WTC11 (cell line): Measurements from ENCODE around the gene PEX5. TPM values are rescaled to one million over a fixed set of nuclear protein-coding genes. Genes with fewer than 3 reads are reported as not detected.

Experiments
- ATAC-seq: fragments of 200-7000 bp; cut with Tn5 transposase; 2 replicates; pipeline ENCODE4 v1.10.0; 2021; ENCODE audit warnings: mild to moderate bottlenecking, moderate library complexity
- CTCF ChIA-PET: fragments of 300-600 bp; sonication (Branson Sonifier 250); formaldehyde crosslinking; loops from one replicate; lab custom pipeline; 2021; ENCODE audit warnings: antibody characterized with exemption; lab: Charles Lee
- POLR2A ChIA-PET: fragments of 350-600 bp; sonication (Branson Sonifier 250); formaldehyde crosslinking; loops from one replicate; lab custom pipeline; 2021; ENCODE audit warnings: antibody characterized with exemption; lab: Charles Lee
- DNase-seq: peaks from one replicate; pipeline ENCODE4 v3.0.0; 2021; ENCODE audit warnings: low spot score
- H3K27ac Mint-ChIP-seq: 2 replicates; pipeline ENCODE4 v1.8.0; 2021; ENCODE audit warnings: mixed read lengths
- H3K27me3 Mint-ChIP-seq: 2 replicates; pipeline ENCODE4 v1.8.0; 2021; ENCODE audit warnings: low read depth, mild to moderate bottlenecking, moderate library complexity, mixed read lengths
- H3K36me3 Mint-ChIP-seq: 2 replicates; pipeline ENCODE4 v1.8.0; 2021; ENCODE audit warnings: mixed read lengths
- H3K4me1 Mint-ChIP-seq: 2 replicates; pipeline ENCODE4 v1.8.0; 2022; ENCODE audit warnings: mixed read lengths
- H3K4me3 Mint-ChIP-seq: 2 replicates; pipeline ENCODE4 v1.8.0; 2021; ENCODE audit warnings: mild to moderate bottlenecking, moderate library complexity, mixed read lengths
- H3K9me3 Mint-ChIP-seq: 2 replicates; pipeline ENCODE4 v1.8.0; 2021; ENCODE audit warnings: mixed read lengths
- EMX1 ChIP-seq: fragments of 250-450 bp; sonication (Bioruptor Pico); IDR thresholded peaks from 2 replicates; pipeline ENCODE4 v1.8.0; 2021; ENCODE audit warnings: mild to moderate bottlenecking
- GRHL2 ChIP-seq: fragments of 250-450 bp; sonication (Bioruptor Pico); IDR thresholded peaks from 2 replicates; pipeline ENCODE4 v1.8.0; 2022; ENCODE audit warnings: mild to moderate bottlenecking, moderate library complexity; ENCODE audit not compliant: insufficient replicate concordance, severe bottlenecking
- MXD4 ChIP-seq: fragments of 250-450 bp; sonication (Bioruptor Pico); IDR thresholded peaks from 2 replicates; pipeline ENCODE4 v1.8.0; 2021; ENCODE audit warnings: mild to moderate bottlenecking, moderate library complexity, borderline replicate concordance
- NR2C2 ChIP-seq: sonication (generic); formaldehyde crosslinking; IDR thresholded peaks from 2 replicates; pipeline ENCODE4 v1.8.0; 2022; ENCODE audit warnings: mild to moderate bottlenecking, missing genetic modification reagents
- SMAD4 ChIP-seq: sonication (generic); formaldehyde crosslinking; IDR thresholded peaks from 2 replicates; pipeline ENCODE4 v1.8.0; 2022; ENCODE audit warnings: mild to moderate bottlenecking, missing genetic modification reagents
- SP1 ChIP-seq: sonication (generic); formaldehyde crosslinking; conservative IDR thresholded peaks from 2 replicates; pipeline ENCODE4 v1.8.1; 2022; ENCODE audit warnings: missing genetic modification reagents
- TEAD1 ChIP-seq: sonication (generic); formaldehyde crosslinking; IDR thresholded peaks from 2 replicates; pipeline ENCODE4 v1.8.0; 2022; ENCODE audit warnings: mild to moderate bottlenecking, missing genetic modification reagents
- TEAD4 ChIP-seq: sonication (generic); formaldehyde crosslinking; IDR thresholded peaks from 2 replicates; pipeline ENCODE4 v1.8.0; 2022; ENCODE audit warnings: mild to moderate bottlenecking, missing genetic modification reagents
- ZNF138 ChIP-seq: sonication (generic); formaldehyde crosslinking; conservative IDR thresholded peaks from 2 replicates; pipeline ENCODE4 v1.8.1; 2022; ENCODE audit warnings: mild to moderate bottlenecking, moderate library complexity, missing genetic modification reagents
- ZNF232 ChIP-seq: sonication (generic); formaldehyde crosslinking; IDR thresholded peaks from 2 replicates; pipeline ENCODE4 v1.8.0; 2022; ENCODE audit warnings: mild to moderate bottlenecking, missing genetic modification reagents
- ZNF263 ChIP-seq: sonication (generic); formaldehyde crosslinking; IDR thresholded peaks from 2 replicates; pipeline ENCODE4 v1.8.1; 2022; ENCODE audit warnings: low read depth, mild to moderate bottlenecking, moderate library complexity, missing genetic modification reagents
- total RNA-seq: library from RNA; stranded (reverse); gene quantifications from 3 replicates; pipeline ENCODE4 v1.2.3, GENCODE V29; 2021
- TF ChIP-seq, protein P1 (sequence below): sonication (generic); formaldehyde crosslinking; IDR thresholded peaks from 2 replicates; pipeline ENCODE4 v1.8.0; 2022; ENCODE audit warnings: mild to moderate bottlenecking, missing genetic modification reagents
- TF ChIP-seq, protein P2 (sequence below): sonication (generic); formaldehyde crosslinking; IDR thresholded peaks from 2 replicates; pipeline ENCODE4 v1.8.1; 2023; ENCODE audit warnings: mild to moderate bottlenecking, missing genetic modification reagents, moderate library complexity
- TF ChIP-seq, protein P3 (sequence below): sonication (generic); formaldehyde crosslinking; IDR thresholded peaks from 2 replicates; pipeline ENCODE4 v1.8.0; 2023; ENCODE audit warnings: missing genetic modification reagents
- TF ChIP-seq, protein P4 (sequence below): sonication (generic); formaldehyde crosslinking; IDR thresholded peaks from 2 replicates; pipeline ENCODE4 v1.8.1; 2022; ENCODE audit warnings: low read depth, missing genetic modification reagents, borderline replicate concordance
- TF ChIP-seq, protein P5 (sequence below): fragments of 250-450 bp; sonication (Bioruptor Pico); IDR thresholded peaks from 2 replicates; pipeline ENCODE4 v1.9.0; 2021; ENCODE audit warnings: moderate library complexity, mild to moderate bottlenecking, inconsistent platforms, borderline replicate concordance
- TF ChIP-seq, protein P6 (sequence below): sonication (generic); formaldehyde crosslinking; conservative IDR thresholded peaks from 2 replicates; pipeline ENCODE4 v1.8.1; 2023; ENCODE audit warnings: mild to moderate bottlenecking, low read depth, missing genetic modification reagents, moderate library complexity
- TF ChIP-seq, protein P7 (sequence below): fragments of 250-450 bp; sonication (Bioruptor Pico); conservative IDR thresholded peaks from 2 replicates; pipeline ENCODE4 v1.9.0; 2021; ENCODE audit warnings: mild to moderate bottlenecking
- TF ChIP-seq, protein P8 (sequence below): sonication (generic); formaldehyde crosslinking; IDR thresholded peaks from 2 replicates; pipeline ENCODE4 v1.8.1; 2023; ENCODE audit warnings: mild to moderate bottlenecking, missing genetic modification reagents, moderate library complexity

PEX5 gene
- total RNA-seq, 1 experiment from 2014 or later = 68.9 TPM

DNA sequence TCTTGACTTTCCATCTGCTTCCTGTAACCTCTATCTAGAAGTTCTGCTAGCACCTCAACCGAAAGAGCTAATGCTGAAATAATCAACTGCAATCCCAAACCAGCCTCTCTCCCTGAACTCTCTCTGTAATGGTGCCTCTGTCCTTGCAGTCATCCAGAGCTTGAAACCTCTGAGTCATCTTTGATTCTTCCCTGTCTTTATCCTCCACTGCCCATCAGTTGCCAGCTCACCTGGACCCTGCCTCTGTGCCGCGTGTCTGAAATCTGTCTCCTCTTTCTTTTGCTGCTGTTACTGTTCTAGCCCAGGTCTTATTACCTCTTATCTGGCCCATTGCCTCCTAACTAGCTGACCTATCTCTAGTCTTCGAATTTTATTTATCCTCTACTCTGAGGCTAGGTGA is 43.8 kb upstream of the PEX5 start:
- POLR2A ChIA-PET = no interaction called here
- Mint-ChIP-seq H3K4me3 (no peak overlapping the region), H3K9me3 (no peaks in the 10 kb centered on the region), H3K4me1 (no peaks in the 10 kb centered on the region), H3K36me3 (peaks cover 8% of the 10 kb centered on the region), H3K27me3 (no peaks in the 10 kb centered on the region), H3K27ac (peak overlapping the region; percentile 36; the same call in 1 of the 2 replicates)
- CTCF ChIA-PET = interaction anchor here (0.5 to 2.6 kb wide), 7 partner anchors 10 to 53 kb away, joined by 3 to 24 read pairs (median 9); partner anchors contain the start of gene PEX5
- ATAC-seq (no peak), DNase-seq (no peak)
- TF ChIP-seq, protein P1, sequence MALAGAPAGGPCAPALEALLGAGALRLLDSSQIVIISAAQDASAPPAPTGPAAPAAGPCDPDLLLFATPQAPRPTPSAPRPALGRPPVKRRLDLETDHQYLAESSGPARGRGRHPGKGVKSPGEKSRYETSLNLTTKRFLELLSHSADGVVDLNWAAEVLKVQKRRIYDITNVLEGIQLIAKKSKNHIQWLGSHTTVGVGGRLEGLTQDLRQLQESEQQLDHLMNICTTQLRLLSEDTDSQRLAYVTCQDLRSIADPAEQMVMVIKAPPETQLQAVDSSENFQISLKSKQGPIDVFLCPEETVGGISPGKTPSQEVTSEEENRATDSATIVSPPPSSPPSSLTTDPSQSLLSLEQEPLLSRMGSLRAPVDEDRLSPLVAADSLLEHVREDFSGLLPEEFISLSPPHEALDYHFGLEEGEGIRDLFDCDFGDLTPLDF (CRISPR knock-in tag) = no peak
- TF ChIP-seq, protein P2, sequence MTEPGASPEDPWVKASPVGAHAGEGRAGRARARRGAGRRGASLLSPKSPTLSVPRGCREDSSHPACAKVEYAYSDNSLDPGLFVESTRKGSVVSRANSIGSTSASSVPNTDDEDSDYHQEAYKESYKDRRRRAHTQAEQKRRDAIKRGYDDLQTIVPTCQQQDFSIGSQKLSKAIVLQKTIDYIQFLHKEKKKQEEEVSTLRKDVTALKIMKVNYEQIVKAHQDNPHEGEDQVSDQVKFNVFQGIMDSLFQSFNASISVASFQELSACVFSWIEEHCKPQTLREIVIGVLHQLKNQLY (CRISPR knock-in tag) = no peak
- TF ChIP-seq TEAD1 (CRISPR knock-in tag) (no peak), ZNF263 (no peak), SMAD4 (CRISPR knock-in tag) (no peak), ZNF232 (CRISPR knock-in tag) (no peak), EMX1 (CRISPR knock-in tag) (no peak), ZNF138 (CRISPR knock-in tag) (no peak), SP1 (CRISPR knock-in tag) (no peak), GRHL2 (CRISPR knock-in tag) (no peak), TEAD4 (CRISPR knock-in tag) (no peak), NR2C2 (CRISPR knock-in tag) (no peak), MXD4 (no peak)
- TF ChIP-seq, protein P3, sequence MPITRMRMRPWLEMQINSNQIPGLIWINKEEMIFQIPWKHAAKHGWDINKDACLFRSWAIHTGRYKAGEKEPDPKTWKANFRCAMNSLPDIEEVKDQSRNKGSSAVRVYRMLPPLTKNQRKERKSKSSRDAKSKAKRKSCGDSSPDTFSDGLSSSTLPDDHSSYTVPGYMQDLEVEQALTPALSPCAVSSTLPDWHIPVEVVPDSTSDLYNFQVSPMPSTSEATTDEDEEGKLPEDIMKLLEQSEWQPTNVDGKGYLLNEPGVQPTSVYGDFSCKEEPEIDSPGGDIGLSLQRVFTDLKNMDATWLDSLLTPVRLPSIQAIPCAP (CRISPR knock-in tag) = no peak
- TF ChIP-seq, protein P4, sequence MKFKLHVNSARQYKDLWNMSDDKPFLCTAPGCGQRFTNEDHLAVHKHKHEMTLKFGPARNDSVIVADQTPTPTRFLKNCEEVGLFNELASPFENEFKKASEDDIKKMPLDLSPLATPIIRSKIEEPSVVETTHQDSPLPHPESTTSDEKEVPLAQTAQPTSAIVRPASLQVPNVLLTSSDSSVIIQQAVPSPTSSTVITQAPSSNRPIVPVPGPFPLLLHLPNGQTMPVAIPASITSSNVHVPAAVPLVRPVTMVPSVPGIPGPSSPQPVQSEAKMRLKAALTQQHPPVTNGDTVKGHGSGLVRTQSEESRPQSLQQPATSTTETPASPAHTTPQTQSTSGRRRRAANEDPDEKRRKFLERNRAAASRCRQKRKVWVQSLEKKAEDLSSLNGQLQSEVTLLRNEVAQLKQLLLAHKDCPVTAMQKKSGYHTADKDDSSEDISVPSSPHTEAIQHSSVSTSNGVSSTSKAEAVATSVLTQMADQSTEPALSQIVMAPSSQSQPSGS (CRISPR knock-in tag) = no peak
- TF ChIP-seq, protein P5, sequence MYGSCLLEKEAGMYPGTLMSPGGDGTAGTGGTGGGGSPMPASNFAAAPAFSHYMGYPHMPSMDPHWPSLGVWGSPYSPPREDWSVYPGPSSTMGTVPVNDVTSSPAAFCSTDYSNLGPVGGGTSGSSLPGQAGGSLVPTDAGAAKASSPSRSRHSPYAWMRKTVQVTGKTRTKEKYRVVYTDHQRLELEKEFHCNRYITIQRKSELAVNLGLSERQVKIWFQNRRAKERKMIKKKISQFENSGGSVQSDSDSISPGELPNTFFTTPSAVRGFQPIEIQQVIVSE (CRISPR knock-in tag) = no peak
- TF ChIP-seq, protein P6, sequence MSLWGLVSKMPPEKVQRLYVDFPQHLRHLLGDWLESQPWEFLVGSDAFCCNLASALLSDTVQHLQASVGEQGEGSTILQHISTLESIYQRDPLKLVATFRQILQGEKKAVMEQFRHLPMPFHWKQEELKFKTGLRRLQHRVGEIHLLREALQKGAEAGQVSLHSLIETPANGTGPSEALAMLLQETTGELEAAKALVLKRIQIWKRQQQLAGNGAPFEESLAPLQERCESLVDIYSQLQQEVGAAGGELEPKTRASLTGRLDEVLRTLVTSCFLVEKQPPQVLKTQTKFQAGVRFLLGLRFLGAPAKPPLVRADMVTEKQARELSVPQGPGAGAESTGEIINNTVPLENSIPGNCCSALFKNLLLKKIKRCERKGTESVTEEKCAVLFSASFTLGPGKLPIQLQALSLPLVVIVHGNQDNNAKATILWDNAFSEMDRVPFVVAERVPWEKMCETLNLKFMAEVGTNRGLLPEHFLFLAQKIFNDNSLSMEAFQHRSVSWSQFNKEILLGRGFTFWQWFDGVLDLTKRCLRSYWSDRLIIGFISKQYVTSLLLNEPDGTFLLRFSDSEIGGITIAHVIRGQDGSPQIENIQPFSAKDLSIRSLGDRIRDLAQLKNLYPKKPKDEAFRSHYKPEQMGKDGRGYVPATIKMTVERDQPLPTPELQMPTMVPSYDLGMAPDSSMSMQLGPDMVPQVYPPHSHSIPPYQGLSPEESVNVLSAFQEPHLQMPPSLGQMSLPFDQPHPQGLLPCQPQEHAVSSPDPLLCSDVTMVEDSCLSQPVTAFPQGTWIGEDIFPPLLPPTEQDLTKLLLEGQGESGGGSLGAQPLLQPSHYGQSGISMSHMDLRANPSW (CRISPR knock-in tag) = no peak
- TF ChIP-seq, protein P7, sequence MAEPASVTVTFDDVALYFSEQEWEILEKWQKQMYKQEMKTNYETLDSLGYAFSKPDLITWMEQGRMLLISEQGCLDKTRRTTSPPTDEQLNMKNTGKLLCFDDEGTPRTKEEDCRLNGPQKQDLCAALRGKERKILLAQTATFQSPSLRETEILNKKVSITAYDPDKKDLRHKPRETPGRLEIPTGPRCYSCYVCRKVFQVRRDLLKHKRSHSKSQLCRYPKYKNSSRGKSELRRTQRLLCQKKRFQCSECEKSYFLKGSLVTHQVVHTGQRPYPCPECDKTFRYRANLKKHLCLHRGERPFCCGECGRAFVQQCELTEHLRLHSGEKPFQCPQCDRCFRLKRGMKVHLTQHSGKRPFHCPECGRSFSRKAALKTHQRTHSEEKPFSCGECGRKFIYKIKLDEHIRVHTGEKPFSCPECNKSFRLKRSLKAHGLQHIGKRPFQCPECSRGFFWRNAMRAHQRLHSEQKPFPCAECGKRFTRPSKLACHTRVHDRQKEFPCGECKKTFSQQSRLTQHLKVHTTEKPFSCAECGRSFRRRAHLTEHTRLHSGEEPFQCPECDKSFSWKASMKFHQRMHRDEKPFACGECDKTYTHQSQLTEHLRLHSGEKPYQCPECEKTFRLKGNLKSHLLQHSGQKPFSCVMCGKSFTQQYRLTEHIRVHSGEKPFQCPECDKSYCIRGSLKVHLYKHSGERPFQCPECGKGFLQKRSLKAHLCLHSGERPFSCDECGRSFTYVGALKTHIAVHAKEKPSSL (CRISPR knock-in tag) = no peak
- TF ChIP-seq, protein P8, sequence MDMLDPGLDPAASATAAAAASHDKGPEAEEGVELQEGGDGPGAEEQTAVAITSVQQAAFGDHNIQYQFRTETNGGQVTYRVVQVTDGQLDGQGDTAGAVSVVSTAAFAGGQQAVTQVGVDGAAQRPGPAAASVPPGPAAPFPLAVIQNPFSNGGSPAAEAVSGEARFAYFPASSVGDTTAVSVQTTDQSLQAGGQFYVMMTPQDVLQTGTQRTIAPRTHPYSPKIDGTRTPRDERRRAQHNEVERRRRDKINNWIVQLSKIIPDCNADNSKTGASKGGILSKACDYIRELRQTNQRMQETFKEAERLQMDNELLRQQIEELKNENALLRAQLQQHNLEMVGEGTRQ (CRISPR knock-in tag) = no peak
